GM19372 (cell line): ENCODE results near the gene NDUFA5.
"Not testable (repeated sequence)": the region's sequence is repeated elsewhere in the genome, so short reads cannot be mapped to it uniquely, and the experiment has no call there.

Experiments
- ATAC-seq: cut with Tn5 transposase; IDR thresholded peaks from one replicate; pipeline ENCODE4 v1.9.1; 2021; ENCODE audit warnings: mild to moderate bottlenecking, low read depth, moderate library complexity; ENCODE audit not compliant: unreplicated experiment

NDUFA5 gene

GRCh38 chr7:123558289-123558874 lies 764 bp upstream of the NDUFA5 start:
- ATAC-seq: no peak

GRCh38 chr7:123557016-123557397 lies 611 bp downstream of the NDUFA5 start:
- no peak for ATAC-seq

GRCh38 chr7:123555484-123555883 lies 2.1 kb downstream of the NDUFA5 start:
- no peak for ATAC-seq

GRCh38 chr7:123553159-123553558 lies 4.5 kb downstream of the NDUFA5 start:
- ATAC-seq: no peak

- no peak for ATAC-seq
These were observed 5.0 kb downstream of the NDUFA5 start for GRCh38 chr7:123552641-123553040.

- not testable (repeated sequence) for ATAC-seq
These were observed 5.5 kb downstream of the NDUFA5 start for GRCh38 chr7:123552134-123552533.

GRCh38 chr7:123548406-123548805 lies 9.2 kb downstream of the NDUFA5 start:
- ATAC-seq: no peak

GRCh38 chr7:123539871-123540270 lies 17.7 kb downstream of the NDUFA5 start:
- no peak for ATAC-seq

- no peak for ATAC-seq
These were observed 18.7 kb downstream of the NDUFA5 start for GRCh38 chr7:123538897-123539296.

GRCh38 chr7:123538189-123538714 lies 19.4 kb downstream of the NDUFA5 start:
- no peak for ATAC-seq

GRCh38 chr7:123537026-123537642 lies 20.5 kb downstream of the NDUFA5 start:
- ATAC-seq: no peak

- no peak for ATAC-seq
These were observed 22.1 kb downstream of the NDUFA5 start for GRCh38 chr7:123535517-123535916.

- ATAC-seq: peak; percentile 66
These were observed 23.0 kb downstream of the NDUFA5 start, which contains the start of gene IQUB for GRCh38 chr7:123534383-123535260. TSS of gene IQUB (minus strand) at chr7:123534595. CDS start at chr7:123512340, 22,255 bp downstream.

- ATAC-seq: peak; percentile 9
These were observed 23.7 kb downstream of the NDUFA5 start for GRCh38 chr7:123533929-123534382.

GRCh38 chr7:123533553-123533917 lies 24.1 kb downstream of the NDUFA5 start:
- ATAC-seq: no peak

GRCh38 chr7:123532788-123533552 lies 24.6 kb downstream of the NDUFA5 start:
- ATAC-seq: peak; percentile 15

GRCh38 chr7:123532343-123532742 lies 25.3 kb downstream of the NDUFA5 start:
- ATAC-seq: not testable (repeated sequence)

GRCh38 chr7:123530035-123530591 lies 27.5 kb downstream of the NDUFA5 start:
- ATAC-seq: not testable (repeated sequence)

GRCh38 chr7:123528265-123528664 lies 29.4 kb downstream of the NDUFA5 start:
- ATAC-seq: no peak

- not testable (repeated sequence) for ATAC-seq
These were observed 29.8 kb downstream of the NDUFA5 start for GRCh38 chr7:123527712-123528225.
